Pulmonary artery endothelial cell (primary cell): ENCODE data around the gene TBC1D24. TPM values are rescaled to one million over a fixed set of nuclear protein-coding genes. Genes with fewer than 3 reads are reported as not detected.

Source experiments
- DNase-seq: peaks from one replicate; pipeline ENCODE4 v3.0.0-alpha.2; 2011; ENCODE audit warnings: low read depth, low spot score
- total RNA-seq: library from RNA; depleted of rRNA; stranded (reverse); fragments of >200 nt; gene quantifications from 2 replicates; pipeline ENCODE4 v1.2.3, GENCODE V29; 2014

TBC1D24 gene
- total RNA-seq, 1 donor from 2014 or later: 12.8 TPM

- DNase-seq: no peak
These were observed 24.4 kb upstream of the TBC1D24 start for GRCh38 chr16:2450535-2450934.

GRCh38 chr16:2450975-2451381 is 23.9 kb upstream of the TBC1D24 start:
- DNase-seq: no peak

GRCh38 chr16:2451851-2452320 is 23.0 kb upstream of the TBC1D24 start:
- DNase-seq: no peak

- DNase-seq: no peak
These were observed 22.3 kb upstream of the TBC1D24 start for GRCh38 chr16:2452650-2453049.

- DNase-seq: no peak
These were observed 19.7 kb upstream of the TBC1D24 start for GRCh38 chr16:2455081-2455845.

- no peak for DNase-seq
These were observed 18.3 kb upstream of the TBC1D24 start for GRCh38 chr16:2456551-2457153.

GRCh38 chr16:2457267-2457666 is 17.7 kb upstream of the TBC1D24 start:
- no peak for DNase-seq

GRCh38 chr16:2457946-2458345 is 17.0 kb upstream of the TBC1D24 start:
- no peak for DNase-seq

GRCh38 chr16:2458887-2459646 is 15.9 kb upstream of the TBC1D24 start:
- DNase-seq: no peak

- peak; percentile 60 for DNase-seq
These were observed 15.1 kb upstream of the TBC1D24 start, which contains the start of gene TEDC2 for GRCh38 chr16:2459647-2460390. TEDC2 (plus strand) TSS chr16:2460109; CDS start chr16:2460145, 36 bp downstream.

- DNase-seq: no peak
These were observed 14.6 kb upstream of the TBC1D24 start for GRCh38 chr16:2460391-2460713.

- DNase-seq: no peak
These were observed 14.0 kb upstream of the TBC1D24 start for GRCh38 chr16:2460916-2461315.

GRCh38 chr16:2462031-2462866 is 12.7 kb upstream of the TBC1D24 start:
- DNase-seq: no peak

GRCh38 chr16:2464333-2464732 is 10.6 kb upstream of the TBC1D24 start:
- no peak for DNase-seq

- no peak for DNase-seq
These were observed 9.1 kb upstream of the TBC1D24 start for GRCh38 chr16:2465653-2466415.

- no peak for DNase-seq
These were observed 8.0 kb upstream of the TBC1D24 start for GRCh38 chr16:2466667-2467527.

- no peak for DNase-seq
These were observed 7.2 kb upstream of the TBC1D24 start for GRCh38 chr16:2467528-2468232.

GRCh38 chr16:2468233-2468724 is 6.6 kb upstream of the TBC1D24 start:
- DNase-seq: no peak
